Measurements from ENCODE around the gene ZCCHC12. TPM values are rescaled to one million over a fixed set of nuclear protein-coding genes. Genes with fewer than 3 reads are reported as not detected.
"Not testable (repeated sequence)": the region's sequence is repeated elsewhere in the genome, so short reads cannot be mapped to it uniquely, and the experiment has no call there.

Gene ZCCHC12
- total RNA-seq = not detected

DNA sequence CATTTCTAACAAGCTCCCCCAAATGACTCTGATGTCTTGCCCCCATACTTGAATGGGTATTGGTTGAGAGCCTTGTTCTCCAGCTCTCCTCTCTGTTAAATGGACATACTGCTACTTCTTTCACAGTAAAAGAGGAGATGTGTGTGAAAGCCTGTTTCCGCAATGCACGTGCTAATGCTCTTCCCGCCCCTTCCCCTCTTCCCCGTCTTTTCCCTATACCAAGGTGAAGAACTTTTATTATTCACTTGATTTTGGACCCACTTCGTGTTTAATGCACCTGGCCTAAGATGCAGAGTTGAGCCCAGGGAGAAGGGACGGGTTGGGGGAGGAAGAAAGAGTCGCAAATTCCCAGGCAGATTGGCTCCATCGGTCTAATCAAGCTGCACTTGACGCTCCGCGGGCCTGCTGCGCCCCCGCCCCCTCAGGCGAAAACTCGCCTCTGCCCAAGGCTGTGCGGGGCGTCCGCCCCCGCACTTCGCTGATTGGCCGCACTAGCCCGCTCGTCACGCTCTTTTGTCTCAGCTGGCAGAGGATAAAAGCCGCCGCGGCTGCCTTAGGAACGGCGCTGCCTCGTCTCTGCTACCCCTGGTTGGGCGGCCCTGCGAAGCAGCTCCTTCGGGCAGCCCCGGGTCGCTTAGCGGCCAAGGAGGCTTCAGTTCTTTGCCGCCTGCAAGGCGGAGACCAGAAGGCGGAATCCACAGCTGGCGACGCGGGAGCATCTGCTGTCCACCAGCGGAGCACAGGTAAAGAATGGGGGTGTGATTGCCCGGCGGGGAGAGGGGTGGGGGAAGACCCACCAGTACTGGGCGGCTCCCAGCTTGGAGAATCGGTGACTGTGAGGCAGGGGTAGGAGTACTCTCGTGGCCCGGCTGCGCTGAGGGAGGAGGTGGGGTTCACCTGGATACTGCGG lies at the start of gene ZCCHC12:
ZCCHC12 (plus strand) TSS at position 562 of the 910 bp plus-strand sequence. CDS start 1,421 bp downstream, outside the sequence.
- no peak for DNase-seq (ENCODE audit: low spot score)
- ATAC-seq = peak; percentile 61

DNA sequence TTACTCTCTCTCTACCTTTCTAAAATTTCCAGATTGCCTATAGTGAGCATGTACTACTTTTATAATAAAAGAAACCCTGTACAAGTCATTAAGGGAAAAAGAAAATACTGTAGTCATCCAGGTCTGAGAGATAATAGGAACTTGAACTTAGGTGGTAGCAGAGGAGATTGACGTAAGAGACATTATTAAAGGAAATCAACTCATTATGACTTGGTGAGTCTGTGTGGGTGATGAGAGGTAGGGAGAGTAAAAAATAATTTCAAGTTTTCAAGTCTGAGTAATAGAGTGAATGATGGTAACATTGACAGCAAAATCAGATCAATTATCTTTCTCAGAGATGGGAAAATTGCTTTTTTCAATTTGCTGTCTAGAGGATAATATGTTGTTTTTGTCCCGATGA lies 44.0 kb upstream of the ZCCHC12 start:
- DNase-seq (ENCODE audit: low spot score) = no peak
- no peak for ATAC-seq

DNA sequence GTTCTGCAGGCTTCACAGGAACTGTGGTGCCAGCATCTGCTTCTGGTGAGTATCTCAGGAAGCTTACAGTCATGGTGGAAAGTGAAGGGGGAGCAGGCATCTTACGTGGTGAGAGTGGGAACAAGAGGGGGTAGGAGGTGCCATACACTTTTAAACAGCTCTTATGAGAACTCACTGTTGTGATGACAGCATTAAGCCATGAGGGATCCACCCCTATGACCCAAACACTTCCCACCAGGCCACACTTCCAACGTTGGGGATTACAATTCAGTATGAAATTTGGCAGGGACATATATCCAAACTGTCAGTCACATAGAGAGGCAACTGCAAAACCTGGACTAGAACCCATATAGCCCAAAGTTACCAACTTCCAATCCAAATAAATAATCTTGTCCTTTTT lies 43.1 kb upstream of the ZCCHC12 start:
- no peak for DNase-seq (ENCODE audit: low spot score)
- no peak for ATAC-seq

DNA sequence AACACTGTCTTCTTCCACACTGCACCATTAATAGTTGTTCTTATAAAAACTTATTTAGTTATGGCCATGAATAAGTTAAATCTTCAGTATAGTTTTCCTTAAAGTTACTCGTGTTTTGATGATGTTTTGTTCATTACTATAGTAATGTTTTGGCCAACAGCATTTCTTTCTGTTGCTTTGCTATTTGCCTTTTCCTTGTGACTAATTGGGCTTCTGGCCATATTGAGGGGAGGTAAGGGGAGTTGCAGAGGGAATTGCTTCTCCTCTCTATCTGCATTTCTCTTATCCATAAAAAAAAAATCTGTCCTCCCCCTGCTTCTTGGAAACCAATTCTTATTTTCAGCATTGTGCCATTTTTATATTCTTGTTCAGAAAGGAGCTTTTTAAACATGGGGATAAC lies 42.7 kb upstream of the ZCCHC12 start:
- DNase-seq (ENCODE audit: low spot score) (no peak), ATAC-seq (no peak)

DNA sequence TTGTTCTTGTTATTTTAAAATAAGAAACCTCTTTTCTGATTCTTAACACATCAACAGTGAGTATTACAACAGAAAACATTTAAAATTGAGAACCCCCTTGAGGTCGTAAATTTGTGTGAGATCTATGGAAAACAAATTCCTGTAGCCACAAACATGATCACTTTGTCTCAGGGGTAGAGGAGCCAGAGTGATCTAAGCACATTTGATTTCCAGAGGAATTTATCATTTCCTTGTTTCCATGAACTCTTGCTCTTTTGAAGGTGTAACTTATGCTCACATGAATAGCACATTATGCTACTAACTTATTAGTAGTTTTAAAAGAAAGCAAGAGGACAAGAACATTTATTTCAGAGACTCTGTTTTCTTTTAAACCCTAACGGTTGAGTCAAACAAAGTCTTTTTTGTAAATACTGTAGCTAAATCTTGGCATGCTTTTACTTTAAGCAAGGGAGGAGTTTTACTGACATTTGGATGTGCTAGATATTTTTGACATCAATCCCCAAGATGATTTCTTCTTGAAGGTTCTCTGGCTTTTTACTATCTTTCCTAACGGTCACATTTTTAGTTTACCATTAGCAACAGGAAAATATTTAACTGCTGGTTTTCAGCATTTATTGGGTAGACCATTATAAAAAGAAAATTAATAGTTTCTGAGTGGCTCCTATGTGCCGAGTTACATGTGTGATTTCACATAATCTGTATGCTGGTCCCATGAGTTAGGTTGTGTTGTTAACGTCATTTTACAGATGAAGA lies 27.9 kb upstream of the ZCCHC12 start:
- ATAC-seq = no peak
- DNase-seq (ENCODE audit: low spot score) = no peak

DNA sequence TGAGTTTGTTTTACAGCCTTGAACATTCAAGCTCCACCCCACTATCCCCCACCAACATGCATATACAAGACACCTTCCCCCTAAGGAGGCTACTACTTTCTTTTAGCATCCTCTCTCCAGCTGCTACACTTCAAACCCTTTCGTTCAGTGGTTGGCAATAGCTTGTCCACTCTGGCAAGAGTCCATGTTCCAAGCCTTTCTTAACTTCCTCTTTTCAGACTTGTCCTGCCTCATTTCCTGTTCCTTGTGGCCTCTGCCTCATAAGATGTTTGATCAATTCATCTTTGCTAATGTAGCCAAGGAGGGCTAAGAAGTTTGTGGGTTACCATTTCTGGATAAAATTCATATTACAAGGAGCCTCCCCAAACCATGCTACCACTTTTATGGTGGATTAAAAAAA lies 20.8 kb upstream of the ZCCHC12 start:
- DNase-seq (ENCODE audit: low spot score) (no peak), ATAC-seq (no peak)

DNA sequence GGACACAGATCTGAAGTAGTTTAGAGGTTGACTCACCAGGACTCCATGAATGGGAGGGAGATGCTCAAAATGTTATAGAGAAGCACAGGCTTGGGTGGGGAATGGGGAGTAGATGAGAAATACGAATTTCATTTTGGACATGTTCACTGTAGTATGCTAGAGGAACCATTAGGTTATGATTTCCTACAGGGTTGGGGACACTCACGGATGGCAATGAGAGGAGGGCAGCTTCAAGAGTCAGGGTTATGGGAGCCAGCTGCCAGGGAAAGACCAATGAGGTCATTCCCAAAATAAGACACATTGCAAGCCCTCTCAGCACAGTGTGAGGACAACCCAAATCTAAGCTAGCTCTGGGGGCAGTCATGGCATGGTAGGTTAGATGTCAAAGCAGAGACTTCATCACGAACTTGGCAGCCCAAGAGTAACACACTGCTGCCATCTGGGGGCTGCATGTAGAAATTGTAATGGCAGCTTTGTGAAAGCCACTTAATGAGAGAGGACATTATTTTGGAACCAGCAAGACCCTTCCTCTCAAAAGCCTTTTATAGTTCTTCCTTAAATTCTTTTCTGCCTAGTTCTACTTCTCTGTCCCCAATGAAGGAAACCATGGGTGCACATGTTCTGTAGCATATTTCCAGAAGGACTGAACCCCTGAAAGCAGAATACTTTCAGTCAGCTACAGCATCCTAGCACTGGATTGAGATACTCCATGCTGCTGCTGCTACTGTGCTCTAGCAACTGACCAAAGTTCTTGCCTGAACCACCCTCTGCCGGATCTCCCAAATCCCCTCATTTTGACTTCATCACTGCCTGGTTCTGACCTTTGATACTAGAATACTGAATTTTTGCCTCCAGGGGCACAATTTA lies 16.2 kb upstream of the ZCCHC12 start:
- DNase-seq (ENCODE audit: low spot score) (peak; percentile 45), ATAC-seq (peak; percentile 90)

DNA sequence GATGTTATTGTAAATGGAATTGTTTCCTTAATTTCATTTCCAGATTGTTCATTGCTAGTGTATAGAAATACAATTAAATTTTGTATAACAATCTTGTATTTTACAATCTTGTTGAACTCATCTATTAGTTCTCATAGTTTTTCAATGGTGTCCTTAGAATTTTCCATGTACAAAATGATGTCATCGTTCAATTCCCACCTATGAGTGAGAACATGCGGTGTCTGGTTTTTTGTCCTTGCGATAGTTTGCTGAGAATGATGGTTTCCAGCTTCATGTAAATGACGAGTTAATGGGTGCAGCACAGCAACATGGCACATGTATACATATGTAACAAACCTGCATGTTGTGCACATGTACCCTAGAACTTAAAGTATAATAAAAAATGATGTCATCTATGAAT lies 6.4 kb upstream of the ZCCHC12 start:
- not testable (repeated sequence) for DNase-seq (ENCODE audit: low spot score); ATAC-seq

DNA sequence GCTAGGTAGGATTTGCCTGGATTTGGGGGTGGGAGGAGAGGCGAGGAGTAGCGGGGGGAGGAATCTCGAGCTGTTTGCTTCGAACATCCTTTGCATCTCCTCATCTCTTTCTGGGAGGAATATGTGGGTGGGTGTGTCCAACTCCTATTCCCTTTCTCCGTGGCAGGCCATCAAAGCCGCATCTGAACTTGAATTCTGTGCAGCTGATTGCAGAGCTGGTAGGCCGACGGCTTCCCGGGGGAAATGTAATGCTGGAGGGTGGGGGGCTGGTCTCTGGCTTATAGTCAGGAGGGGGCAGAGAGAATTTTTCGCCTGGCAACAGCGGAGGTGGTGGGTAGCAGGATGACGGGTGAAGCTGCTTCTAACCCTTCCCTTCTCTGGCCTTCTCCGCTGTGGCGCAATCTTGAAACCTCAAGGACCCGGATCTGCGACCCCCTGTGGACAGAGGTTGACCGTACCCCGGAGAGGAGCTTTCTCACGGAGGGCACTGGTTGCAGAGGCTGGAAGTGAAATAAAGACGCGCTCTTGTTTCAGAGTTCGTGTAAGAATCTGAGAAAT lies 628 bp downstream of the ZCCHC12 start:
- no peak for ATAC-seq
- no peak for DNase-seq (ENCODE audit: low spot score)

DNA sequence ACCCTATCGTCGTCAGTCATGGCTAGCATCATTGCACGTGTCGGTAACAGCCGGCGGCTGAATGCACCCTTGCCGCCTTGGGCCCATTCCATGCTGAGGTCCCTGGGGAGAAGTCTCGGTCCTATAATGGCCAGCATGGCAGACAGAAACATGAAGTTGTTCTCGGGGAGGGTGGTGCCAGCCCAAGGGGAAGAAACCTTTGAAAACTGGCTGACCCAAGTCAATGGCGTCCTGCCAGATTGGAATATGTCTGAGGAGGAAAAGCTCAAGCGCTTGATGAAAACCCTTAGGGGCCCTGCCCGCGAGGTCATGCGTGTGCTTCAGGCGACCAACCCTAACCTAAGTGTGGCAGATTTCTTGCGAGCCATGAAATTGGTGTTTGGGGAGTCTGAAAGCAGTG lies 1.6 kb downstream of the ZCCHC12 start:
- no peak for DNase-seq (ENCODE audit: low spot score)
- no peak for ATAC-seq

DNA sequence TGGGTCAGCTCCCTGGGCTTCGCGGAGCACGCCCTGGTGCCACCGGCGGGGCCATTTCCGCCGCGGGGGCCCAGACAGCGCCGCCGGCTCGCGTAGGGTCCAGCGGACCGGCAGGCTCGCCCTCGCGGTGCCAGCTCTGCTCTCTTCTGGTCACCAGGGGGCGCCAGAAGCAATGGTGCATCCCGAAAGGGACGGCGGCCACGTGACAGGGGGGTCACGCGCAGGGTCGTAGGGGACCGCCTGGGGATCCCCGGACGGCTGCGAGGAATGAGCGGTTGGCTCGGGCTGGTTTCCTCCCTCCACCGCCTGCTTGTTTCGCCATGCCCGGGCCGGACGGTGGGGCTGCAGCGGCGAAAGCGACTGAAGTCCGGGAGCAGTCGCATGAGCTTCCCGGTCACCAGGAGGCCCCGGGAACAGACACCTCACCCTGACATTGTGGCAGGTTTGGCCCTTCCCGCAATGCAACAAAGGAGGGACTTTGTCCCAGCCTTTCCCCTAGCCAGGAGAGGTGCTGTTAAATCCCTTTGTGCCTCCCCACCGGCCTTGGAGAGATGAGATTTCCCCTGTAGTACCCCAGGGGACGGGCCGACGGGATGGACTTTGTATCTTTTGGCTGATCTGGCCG lies 15.8 kb downstream of the ZCCHC12 start:
- ATAC-seq (peak; percentile 98), DNase-seq (ENCODE audit: low spot score) (peak; percentile 87)

DNA sequence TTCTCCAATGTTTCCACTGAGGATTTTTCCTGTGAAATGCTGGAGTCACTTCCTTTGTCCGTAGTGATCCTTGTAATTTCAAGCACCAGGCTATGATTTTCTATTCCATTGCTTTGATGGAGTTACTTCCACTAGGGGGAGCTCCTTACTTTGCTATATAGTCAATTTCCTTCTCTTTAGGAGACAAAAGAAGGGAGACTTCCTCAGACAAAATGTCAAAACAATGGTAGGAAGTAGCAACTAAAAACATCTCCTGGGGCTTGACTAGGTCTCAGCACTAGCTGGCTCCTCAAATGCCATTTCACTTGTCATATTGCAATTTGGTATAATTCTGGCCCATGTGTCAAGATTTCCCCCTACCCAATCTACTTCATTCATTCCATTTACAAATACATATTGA lies 24.1 kb downstream of the ZCCHC12 start:
- ATAC-seq (peak; percentile 85), DNase-seq (ENCODE audit: low spot score) (no peak)

DNA sequence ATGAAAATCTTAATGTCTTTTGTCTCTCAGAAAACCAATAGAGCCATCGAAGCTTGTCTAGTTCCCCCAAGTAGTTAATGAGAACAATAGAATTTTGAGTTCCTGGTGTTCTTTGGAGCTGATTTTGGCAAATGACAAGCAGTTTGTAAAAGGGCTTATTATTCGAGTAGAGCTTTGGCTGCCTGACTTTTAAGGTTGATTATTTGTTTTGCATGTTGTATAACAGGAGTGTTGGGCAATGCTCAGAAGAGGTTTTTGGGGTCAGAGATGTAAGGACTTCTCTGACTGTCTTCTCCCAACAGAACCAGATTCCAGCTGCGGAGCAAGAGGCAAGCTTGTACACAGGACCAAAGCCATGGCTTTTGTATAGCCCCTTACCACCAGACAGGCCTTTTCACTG lies 30.0 kb downstream of the ZCCHC12 start:
- no peak for DNase-seq (ENCODE audit: low spot score)
- peak; percentile 78 for ATAC-seq

DNA sequence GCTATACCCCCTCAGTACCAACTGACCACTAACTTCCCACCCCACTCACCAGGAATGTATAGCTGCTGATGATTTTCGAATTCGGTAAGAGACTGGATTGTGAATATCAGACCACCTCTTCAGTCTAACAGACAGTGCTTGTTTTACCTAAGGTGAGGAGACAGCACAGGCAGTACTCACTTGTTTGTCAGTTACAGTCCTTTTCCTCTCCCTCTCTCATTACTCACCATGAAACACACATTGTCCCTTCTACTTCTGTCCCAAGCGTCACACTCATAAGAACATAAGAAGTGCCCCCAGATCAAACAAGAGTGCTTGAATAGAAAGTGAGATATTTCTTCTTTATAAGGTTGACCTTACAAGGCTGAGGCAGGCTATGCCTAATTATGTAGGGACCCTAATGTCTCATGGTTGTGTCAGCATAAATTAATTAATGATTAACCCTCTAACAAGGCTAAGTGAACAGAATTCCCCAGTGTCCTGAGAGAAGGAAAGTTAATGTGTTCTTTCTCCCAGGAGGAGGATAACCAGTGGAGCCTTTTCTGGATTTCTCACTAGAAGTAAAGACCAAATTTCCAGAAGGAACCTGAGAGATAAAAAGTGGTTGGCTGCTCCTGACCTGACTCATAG lies 32.2 kb downstream of the ZCCHC12 start:
- ATAC-seq = peak; percentile 80
- DNase-seq (ENCODE audit: low spot score) = no peak

DNA sequence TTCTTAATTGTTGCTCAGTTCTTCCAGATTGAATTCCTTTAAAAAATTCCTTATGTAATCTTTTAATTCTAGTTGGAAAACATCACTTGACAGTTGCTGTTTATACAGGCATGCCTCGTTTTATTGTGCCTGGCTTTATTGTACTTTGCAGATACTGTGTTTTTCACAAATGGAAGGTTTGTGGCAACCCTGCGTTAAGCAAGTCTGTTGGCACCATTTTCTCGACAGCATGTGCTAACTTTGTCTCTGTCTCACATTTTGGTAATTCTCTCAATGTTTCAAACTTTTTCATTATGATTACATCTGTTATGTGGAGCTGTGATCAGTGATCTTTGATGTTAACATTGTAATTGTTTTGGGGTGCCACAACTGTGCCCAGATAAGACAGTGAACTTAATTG lies 33.4 kb downstream of the ZCCHC12 start:
- DNase-seq (ENCODE audit: low spot score) = no peak
- no peak for ATAC-seq

DNA sequence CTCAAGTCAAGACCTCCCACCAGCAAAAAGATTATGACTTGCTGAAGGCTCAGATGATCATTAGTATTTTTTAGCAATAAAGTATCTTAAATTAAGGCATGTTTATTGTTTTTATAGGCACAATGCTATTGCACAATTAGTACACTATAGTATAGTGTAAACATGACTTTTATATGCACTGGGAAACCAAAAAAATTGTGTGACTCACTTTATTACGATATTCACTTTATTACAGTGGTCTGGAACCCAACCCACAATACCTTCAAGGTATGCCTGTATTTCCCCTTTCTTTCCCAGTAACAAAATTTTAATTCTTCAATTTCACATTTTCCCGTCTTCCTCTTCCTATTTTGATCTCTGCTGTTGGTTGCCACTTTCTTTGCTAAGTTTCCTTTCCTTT lies 37.7 kb downstream of the ZCCHC12 start:
- no peak for DNase-seq (ENCODE audit: low spot score)
- no peak for ATAC-seq

DNA sequence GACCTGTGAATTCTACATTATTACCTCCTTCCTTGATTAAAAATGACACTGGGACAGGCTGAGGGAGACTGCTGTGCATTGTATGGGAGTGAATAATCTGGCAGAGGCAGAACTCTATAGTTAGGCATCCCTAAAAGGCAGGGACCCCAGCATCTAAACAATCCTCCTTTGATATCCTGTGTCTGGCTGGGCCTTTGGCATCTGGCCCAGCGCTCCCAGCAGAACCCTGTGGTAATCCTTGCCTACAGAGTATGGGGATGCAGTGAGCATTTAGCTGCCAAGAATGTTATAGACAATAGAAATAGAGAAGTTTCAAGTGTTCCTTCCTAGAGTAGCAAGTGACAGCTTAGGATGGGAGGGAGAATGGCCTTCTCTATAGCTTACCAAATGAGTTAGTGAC lies 38.5 kb downstream of the ZCCHC12 start:
- no peak for ATAC-seq

DNA sequence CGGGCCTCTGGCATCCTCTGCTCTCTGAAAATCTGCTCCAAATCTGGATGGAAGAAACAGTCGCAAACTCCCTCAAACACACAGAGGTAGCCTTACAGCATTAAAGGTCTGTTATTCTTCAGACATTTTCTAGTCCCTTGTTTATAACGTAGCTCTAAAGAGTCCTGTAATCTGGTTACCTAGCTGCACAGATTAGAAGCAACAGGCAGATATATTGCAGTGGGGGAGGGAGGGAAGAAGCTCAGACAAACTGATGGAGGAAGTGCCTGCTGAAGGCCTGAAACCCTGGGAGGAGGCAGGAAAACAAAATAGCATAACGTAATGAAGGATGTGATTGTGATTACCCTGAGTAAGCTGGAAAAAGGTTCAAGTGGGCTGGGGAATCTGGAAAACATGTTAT lies 39.4 kb downstream of the ZCCHC12 start:
- DNase-seq (ENCODE audit: low spot score) = no peak
- ATAC-seq = no peak

More for the DNA sequence above, 38.5 kb downstream of the ZCCHC12 start:
- no peak for DNase-seq (ENCODE audit: low spot score)

DNA sequence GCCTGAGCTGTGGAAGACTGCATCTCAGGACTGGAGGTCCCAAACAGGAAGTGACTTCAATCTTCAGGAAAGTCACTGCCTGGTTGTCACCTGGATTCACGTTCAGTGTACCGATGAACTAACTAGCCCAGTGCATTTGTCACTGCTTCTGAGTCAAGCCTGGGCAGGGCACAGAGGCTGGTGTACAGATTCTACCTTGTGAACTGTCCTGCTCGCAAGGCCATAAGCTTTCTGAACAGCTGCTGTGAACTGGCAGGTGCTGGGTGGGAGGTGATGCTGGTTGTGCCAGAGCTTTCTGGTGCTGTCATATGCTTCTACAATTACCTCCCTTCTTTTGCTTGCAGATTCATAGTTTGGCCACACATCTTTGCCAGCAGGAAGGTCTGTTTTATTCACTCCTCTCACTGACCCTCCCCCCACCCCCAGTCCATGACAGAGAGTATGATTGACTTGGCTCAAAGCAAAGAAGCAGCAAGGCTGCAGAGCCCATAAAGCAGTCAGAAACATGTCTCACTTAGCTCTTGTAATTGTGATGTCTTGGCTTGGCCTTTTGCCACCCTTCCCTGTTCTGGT lies 40.5 kb downstream of the ZCCHC12 start:
- ATAC-seq = no peak
- no peak for DNase-seq (ENCODE audit: low spot score)

Measured in left lobe of liver (tissue), 2 donors.